Epithelial cell of proximal tubule (primary cell): Measurements from ENCODE around the gene SSBP2. TPM values are rescaled to one million over a fixed set of nuclear protein-coding genes. Genes with fewer than 3 reads are reported as not detected.
A peak's percentile ranks its signal among the peaks of the same experiment; 100 is the strongest.

Source experiments
- DNase-seq: peaks from one replicate; pipeline ENCODE4 v3.0.0-alpha.2; 2011; ENCODE audit warnings: low read depth
- H3K4me3 ChIP-seq: 2 replicates; pipeline ENCODE4 v1.5.1; 2011; ENCODE audit warnings: low read depth, mild to moderate bottlenecking, low read length
- CTCF ChIP-seq: conservative IDR thresholded peaks from 2 replicates; pipeline ENCODE4 v1.5.1; 2012; ENCODE audit warnings: low read depth, mild to moderate bottlenecking, low read length
- total RNA-seq: library from RNA; depleted of rRNA; stranded (reverse); fragments of >200 nt; gene quantifications from 2 replicates; pipeline ENCODE4 v1.2.3, GENCODE V29; 2015

The SSBP2 gene
- total RNA-seq, 1 donor from 2014 or later, result 3.9 TPM

DNA sequence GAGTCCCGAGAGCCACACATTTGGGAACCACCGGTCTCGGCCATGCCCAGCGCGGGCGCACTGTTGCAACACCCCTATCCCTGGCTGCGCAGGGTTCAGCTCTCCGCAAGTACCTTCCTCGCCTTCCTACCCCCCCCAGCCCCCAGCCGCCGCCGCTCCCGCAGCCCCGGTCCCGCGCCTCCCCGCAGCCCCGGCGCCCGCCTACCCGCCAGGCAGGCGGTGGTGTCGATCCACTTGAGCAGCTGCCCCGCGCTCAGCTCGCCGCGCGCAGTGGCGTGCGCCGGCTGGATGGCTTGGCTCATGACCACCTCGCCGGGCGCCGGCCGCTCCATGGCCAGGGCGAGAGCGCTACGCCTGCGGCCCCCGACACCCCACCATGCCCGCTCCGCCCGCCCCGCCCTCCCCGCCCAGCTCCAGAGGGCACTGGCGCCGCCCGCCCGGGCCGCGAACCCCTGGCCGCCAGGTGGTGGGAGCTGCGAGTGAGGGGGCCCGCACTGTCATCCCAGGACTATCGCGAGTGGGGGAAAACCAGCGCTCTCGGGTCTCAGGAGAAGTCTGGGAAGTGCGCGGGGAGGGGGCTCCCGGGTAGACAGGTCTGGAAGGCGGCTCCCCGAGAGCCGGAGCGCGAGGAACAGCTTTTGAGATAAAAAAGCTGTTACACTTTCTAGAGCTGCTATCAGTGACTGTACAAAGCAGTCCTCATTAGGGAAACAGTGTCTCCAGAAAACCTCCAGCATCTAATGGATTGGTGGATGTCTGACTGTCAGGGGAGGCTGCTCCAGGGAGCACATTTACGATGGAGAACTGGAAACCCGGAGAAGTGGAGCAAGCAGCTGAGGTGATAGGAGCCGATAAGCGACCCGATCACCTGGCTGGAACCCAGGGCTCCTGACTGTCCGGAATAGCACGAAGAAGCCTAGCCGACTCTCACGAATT lies 356.8 kb downstream of the SSBP2 start, which contains the start of gene ACOT12:
Gene ACOT12, minus strand, starts transcription at position 352 of the 936 bp plus-strand sequence. Its CDS starts 20 bp downstream, at position 332.
- no peak for TF ChIP-seq CTCF
- peak within 1 kb of the TSS; percentile 47 for H3K4me3 ChIP-seq
- DNase-seq, result no peak

DNA sequence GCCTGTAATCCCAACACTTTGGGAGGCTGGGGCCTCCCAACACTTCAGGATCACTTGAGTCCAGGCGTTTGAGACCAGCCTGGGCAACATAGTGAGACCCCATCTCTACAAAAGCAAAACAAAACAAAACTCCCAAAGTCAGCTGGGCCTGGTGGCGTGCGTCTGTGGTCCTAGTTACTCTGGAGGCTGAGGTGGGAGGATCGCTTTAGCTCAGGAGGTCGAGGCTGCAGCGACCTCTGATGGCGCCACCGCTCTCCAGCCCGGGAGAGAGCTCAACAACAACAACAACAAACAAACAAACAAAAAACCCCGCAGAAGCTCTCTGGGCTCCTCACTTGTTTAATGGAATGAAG lies 357.5 kb downstream of the SSBP2 start:
- peak; percentile 25 for TF ChIP-seq CTCF
- no peak for DNase-seq
- H3K4me3 ChIP-seq, result peak overlapping the region; percentile 47

- no peak for TF ChIP-seq CTCF
- DNase-seq, result no peak
- H3K4me3 ChIP-seq, result no peak overlapping the region
Observed at GRCh38 chr5:81389025-81389424, 361.9 kb downstream of the SSBP2 start.

GRCh38 chr5:81388169-81388568 lies 362.7 kb downstream of the SSBP2 start:
- no peak overlapping the region for H3K4me3 ChIP-seq
- no peak for DNase-seq
- no peak for TF ChIP-seq CTCF

DNA sequence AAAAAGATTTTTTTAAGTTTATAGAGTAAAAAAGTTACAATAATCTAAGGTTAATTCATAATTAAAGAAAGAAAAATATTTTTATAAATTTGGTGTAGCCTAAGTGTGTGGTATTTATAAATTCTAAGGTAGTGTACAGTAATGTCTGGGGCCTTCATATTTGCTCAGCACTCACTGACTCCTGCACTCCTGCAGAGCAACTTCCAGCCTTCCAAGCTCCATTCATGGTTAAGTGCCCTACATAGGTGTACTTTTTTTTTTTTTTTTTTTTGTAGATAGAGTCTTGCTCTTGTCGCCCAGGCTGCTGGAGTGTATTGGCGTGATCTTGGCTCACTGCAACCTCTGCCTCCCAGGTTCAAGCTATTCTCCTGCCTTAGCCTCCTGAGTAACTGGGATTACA lies 367.0 kb downstream of the SSBP2 start:
- no peak overlapping the region for H3K4me3 ChIP-seq
- no peak for TF ChIP-seq CTCF
- DNase-seq, result no peak

GRCh38 chr5:81371354-81371876 lies 379.5 kb downstream of the SSBP2 start:
- H3K4me3 ChIP-seq, result no peak overlapping the region
- no peak for TF ChIP-seq CTCF
- no peak for DNase-seq
